Loucy (cell line): ENCODE results near the gene SSTR3.

Source experiments
- CTCF ChIP-seq: fragments of 200-600 bp; sonication (generic); conservative IDR thresholded peaks from 2 replicates; pipeline ENCODE4 v1.5.1; 2014; ENCODE audit warnings: mild to moderate bottlenecking, antibody characterized with exemption, low read length
- EZH2phosphoT487 ChIP-seq: fragments of 200-600 bp; IDR thresholded peaks from 2 replicates; pipeline ENCODE4 v1.6.1; 2018; ENCODE audit warnings: antibody characterized with exemption, mild to moderate bottlenecking, moderate library complexity, borderline replicate concordance

- no peak for TF ChIP-seq CTCF
- no peak for TF ChIP-seq EZH2phosphoT487
Measured at GRCh38 chr22:37185646-37186227, 26.5 kb downstream of the SSTR3 start.
